Trophoblast cell (in vitro differentiated cells and primary cell): ENCODE data around the gene GALNT6.

Source experiments
- DNase-seq, 2 donors: peaks; one replicate each; pipeline ENCODE4 v3.0.0-alpha.2; 2016
- H2AFZ ChIP-seq: 2 replicates; pipeline ENCODE4 v1.6.1; 2013; ENCODE audit warnings: low read length, moderate library complexity, mild to moderate bottlenecking; ENCODE audit not compliant: insufficient read depth, poor library complexity
- H2AK5ac ChIP-seq: 2 replicates; pipeline ENCODE4 v1.6.1; 2013; ENCODE audit warnings: mild to moderate bottlenecking, low read length
- H2BK120ac ChIP-seq: 2 replicates; pipeline ENCODE4 v1.6.1; 2013; ENCODE audit warnings: low read length, mild to moderate bottlenecking, moderate library complexity; ENCODE audit not compliant: insufficient read depth, poor library complexity
- H2BK12ac ChIP-seq: 2 replicates; pipeline ENCODE4 v1.6.1; 2013; ENCODE audit warnings: mild to moderate bottlenecking, low read length, moderate library complexity
- H2BK5ac ChIP-seq: 2 replicates; pipeline ENCODE4 v1.6.1; 2013; ENCODE audit warnings: low read length, low read depth, moderate library complexity, mild to moderate bottlenecking; ENCODE audit not compliant: poor library complexity
- H3K14ac ChIP-seq: 2 replicates; pipeline ENCODE4 v1.6.1; 2013; ENCODE audit warnings: mild to moderate bottlenecking, low read length
- H3K18ac ChIP-seq: 2 replicates; pipeline ENCODE4 v1.6.1; 2013; ENCODE audit warnings: mild to moderate bottlenecking, low read length
- H3K23ac ChIP-seq: 2 replicates; pipeline ENCODE4 v1.6.1; 2013; ENCODE audit warnings: low read length
- H3K27ac ChIP-seq: 2 replicates; pipeline ENCODE4 v1.5.1; 2013; ENCODE audit warnings: low read depth, mild to moderate bottlenecking, inconsistent platforms, low read length, moderate library complexity
- H3K27me3 ChIP-seq: 2 replicates; pipeline ENCODE4 v1.6.1; 2013; ENCODE audit warnings: inconsistent platforms, mild to moderate bottlenecking, low read length, moderate library complexity; ENCODE audit not compliant: insufficient read depth
- H3K36me3 ChIP-seq, 2 experiments: 1 replicate in 1 of 2; 2 replicates in 1 of 2; pipeline ENCODE4 v1.6.1; 2013; ENCODE audit warnings: low read length in 2 of 2, mild to moderate bottlenecking in 2 of 2, moderate library complexity in 1 of 2; ENCODE audit not compliant: insufficient read depth in 2 of 2, control insufficient read depth in 1 of 2
- H3K4ac ChIP-seq: 2 replicates; pipeline ENCODE4 v1.6.1; 2013; ENCODE audit warnings: low read depth, mild to moderate bottlenecking, low read length, moderate library complexity
- H3K4me1 ChIP-seq, 2 experiments: 1 replicate in 1 of 2; 2 replicates in 1 of 2; pipeline ENCODE4 v1.6.1; 2013; ENCODE audit warnings: low read length in 2 of 2, mild to moderate bottlenecking in 2 of 2, moderate library complexity in 1 of 2; ENCODE audit not compliant: insufficient read depth in 2 of 2, control insufficient read depth in 1 of 2
- H3K4me2 ChIP-seq: 2 replicates; pipeline ENCODE4 v1.6.1; 2013; ENCODE audit warnings: inconsistent platforms, mild to moderate bottlenecking, low read length, moderate library complexity
- H3K4me3 ChIP-seq: 2 replicates; pipeline ENCODE4 v1.5.1; 2013; ENCODE audit warnings: mild to moderate bottlenecking, low read depth, low read length, inconsistent platforms
- H3K79me1 ChIP-seq: one replicate; pipeline ENCODE4 v1.6.1; 2013; ENCODE audit warnings: low read length
- H3K79me2 ChIP-seq: 2 replicates; pipeline ENCODE4 v1.6.1; 2013; ENCODE audit warnings: low read length, mild to moderate bottlenecking; ENCODE audit not compliant: control insufficient read depth, insufficient read depth, poor library complexity
- H3K9ac ChIP-seq: 2 replicates; pipeline ENCODE4 v1.6.1; 2013; ENCODE audit warnings: mild to moderate bottlenecking, low read length
- H3K9me3 ChIP-seq: 2 replicates; pipeline ENCODE4 v1.6.1; 2013; ENCODE audit warnings: low read depth, mild to moderate bottlenecking, control low read depth, inconsistent platforms, low read length; ENCODE audit not compliant: insufficient read depth
- H4K12ac ChIP-seq: 2 replicates; pipeline ENCODE4 v1.6.1; 2013; ENCODE audit warnings: low read depth, mild to moderate bottlenecking, low read length, moderate library complexity
- H4K8ac ChIP-seq: 2 replicates; pipeline ENCODE4 v1.6.1; 2013; ENCODE audit warnings: low read depth, mild to moderate bottlenecking, low read length, moderate library complexity
- H4K91ac ChIP-seq: one replicate; pipeline ENCODE4 v1.6.1; 2013; ENCODE audit warnings: low read depth, mild to moderate bottlenecking, low read length, moderate library complexity
- WGBS: extraction: QIAGEN DNeasy Blood & Tissue Kit; methylation state at CpG from one replicate; pipeline ENCODE4 v1.1.7; 2013; ENCODE audit warnings: missing lambda C conversion rate; ENCODE audit not compliant: insufficient read length, insufficient coverage; ENCODE audit errors: extremely low coverage; 5-methylcytosine and 5-hydroxymethylcytosine counted together

The GALNT6 gene

GRCh38 chr12:51417826-51418225, 26.6 kb upstream of the GALNT6 start:
- Histone ChIP-seq H4K12ac (no peak overlapping the region), H4K8ac (no peak overlapping the region), H3K36me3 (peaks cover 8 to 18% of the 10 kb centered on the region in 2 experiments), H3K23ac (no peak overlapping the region), H3K4ac (no peak overlapping the region), H2AK5ac (no peak overlapping the region), H2BK12ac (no peak overlapping the region), H4K91ac (peak overlapping the region; percentile 70), H3K79me2 (peaks cover 2% of the 10 kb centered on the region), H3K27me3 (no peaks in the 10 kb centered on the region), H3K27ac (peak overlapping the region; percentile 95), H3K18ac (no peak overlapping the region), H2AFZ (no peak overlapping the region), H3K4me3 (peak overlapping the region; percentile 51), H2BK120ac (peak overlapping the region; percentile 29), H3K4me1 (peaks cover 3 to 15% of the 10 kb centered on the region in 2 experiments), H3K9me3 (no peaks in the 10 kb centered on the region), H3K9ac (peak overlapping the region; percentile 2), H3K79me1 (peaks cover 22% of the 10 kb centered on the region), H2BK5ac (peak overlapping the region; percentile 71), H3K14ac (no peak overlapping the region), H3K4me2 (peak overlapping the region; percentile 45)
- no CpG with 5 or more reads among the region's 4 CpGs for WGBS
- peak; percentile 76 to 91 for DNase-seq

DNA sequence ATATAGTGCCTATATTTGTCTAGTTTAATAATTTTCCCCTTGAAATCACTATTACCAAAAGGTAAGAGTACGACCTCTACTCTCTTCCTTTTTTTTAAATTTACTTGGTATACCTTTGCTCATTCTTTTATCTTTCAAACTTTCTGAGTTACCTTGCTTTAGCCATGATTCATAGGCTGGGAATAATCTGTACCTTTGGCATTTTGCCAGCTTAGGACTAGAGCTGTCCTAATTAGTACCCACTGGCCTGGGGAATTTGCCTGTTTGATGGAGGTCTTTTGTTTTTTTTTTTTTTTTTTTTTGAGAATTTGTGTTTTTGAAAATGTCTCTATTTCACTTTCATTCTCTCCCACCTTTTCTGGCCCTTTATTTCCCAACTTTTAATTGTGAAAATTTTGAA, 24.7 kb upstream of the GALNT6 start:
- no CpG with 5 or more reads among the region's 1 CpG for WGBS
- peak overlapping the region; percentile 74 for H4K8ac ChIP-seq
- H3K4ac ChIP-seq = peak overlapping the region; percentile 97
- peak overlapping the region; percentile 95 for H4K91ac ChIP-seq
- no peak overlapping the region for H2AFZ ChIP-seq
- no peaks in the 10 kb centered on the region for H3K9me3 ChIP-seq
- no peak overlapping the region for H4K12ac ChIP-seq
- no peak overlapping the region for H3K14ac ChIP-seq
- no peak overlapping the region for H2AK5ac ChIP-seq
- peaks cover 6 to 14% of the 10 kb centered on the region in 2 experiments for H3K4me1 ChIP-seq
- peaks cover 3% of the 10 kb centered on the region for H3K79me2 ChIP-seq
- H3K18ac ChIP-seq = no peak overlapping the region
- no peaks in the 10 kb centered on the region for H3K27me3 ChIP-seq
- H2BK12ac ChIP-seq = peak overlapping the region; percentile 95
- no peak overlapping the region for H2BK120ac ChIP-seq
- peak overlapping the region; percentile 85 for H3K27ac ChIP-seq
- H3K36me3 ChIP-seq = peaks cover 2 to 7% of the 10 kb centered on the region in 2 experiments
- DNase-seq = peak; percentile 33 to 76
- no peak overlapping the region for H3K4me2 ChIP-seq
- no peak overlapping the region for H3K9ac ChIP-seq
- no peak overlapping the region for H3K4me3 ChIP-seq
- no peak overlapping the region for H3K23ac ChIP-seq
- peaks cover 26% of the 10 kb centered on the region for H3K79me1 ChIP-seq
- no peak overlapping the region for H2BK5ac ChIP-seq

DNA sequence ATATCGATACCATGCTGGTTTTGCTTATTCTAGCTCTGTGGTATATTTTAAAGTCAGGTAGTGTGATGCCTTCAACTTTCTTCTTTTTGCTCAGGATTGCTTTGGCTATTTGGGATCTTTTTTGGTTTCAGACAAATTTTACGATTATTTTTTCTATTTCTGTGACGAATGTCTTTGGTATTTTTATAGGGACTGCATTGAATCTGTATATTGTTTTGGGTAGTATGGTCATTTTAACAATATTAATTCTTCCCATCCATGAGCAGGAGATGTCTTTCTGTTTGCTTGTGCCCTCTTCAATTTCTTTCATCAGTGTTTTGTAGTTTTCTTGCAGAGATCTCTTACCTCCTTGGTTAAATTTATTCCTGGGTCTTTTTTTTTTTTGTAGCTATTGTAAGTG, 22.6 kb upstream of the GALNT6 start:
- H4K12ac ChIP-seq = no peak overlapping the region
- no peak overlapping the region for H2BK120ac ChIP-seq
- H3K4ac ChIP-seq = no peak overlapping the region
- H2AK5ac ChIP-seq = no peak overlapping the region
- no peaks in the 10 kb centered on the region for H3K27me3 ChIP-seq
- WGBS = no CpG with 5 or more reads among the region's 3 CpGs
- H3K4me2 ChIP-seq = no peak overlapping the region
- H2BK5ac ChIP-seq = no peak overlapping the region
- H3K23ac ChIP-seq = no peak overlapping the region
- H3K4me3 ChIP-seq = no peak overlapping the region
- no peak overlapping the region for H2BK12ac ChIP-seq
- peak overlapping the region; percentile 17 for H3K27ac ChIP-seq
- H3K9ac ChIP-seq = no peak overlapping the region
- H2AFZ ChIP-seq = no peak overlapping the region
- no peak for DNase-seq
- no peak overlapping the region for H3K14ac ChIP-seq
- peaks cover 9 to 10% of the 10 kb centered on the region in 2 experiments for H3K4me1 ChIP-seq
- peaks cover 2 to 3% of the 10 kb centered on the region in 2 experiments for H3K36me3 ChIP-seq
- no peak overlapping the region for H4K91ac ChIP-seq
- peaks cover 4% of the 10 kb centered on the region for H3K79me2 ChIP-seq
- H4K8ac ChIP-seq = no peak overlapping the region
- no peaks in the 10 kb centered on the region for H3K9me3 ChIP-seq
- no peak overlapping the region for H3K18ac ChIP-seq
- peaks cover 33% of the 10 kb centered on the region for H3K79me1 ChIP-seq

DNA sequence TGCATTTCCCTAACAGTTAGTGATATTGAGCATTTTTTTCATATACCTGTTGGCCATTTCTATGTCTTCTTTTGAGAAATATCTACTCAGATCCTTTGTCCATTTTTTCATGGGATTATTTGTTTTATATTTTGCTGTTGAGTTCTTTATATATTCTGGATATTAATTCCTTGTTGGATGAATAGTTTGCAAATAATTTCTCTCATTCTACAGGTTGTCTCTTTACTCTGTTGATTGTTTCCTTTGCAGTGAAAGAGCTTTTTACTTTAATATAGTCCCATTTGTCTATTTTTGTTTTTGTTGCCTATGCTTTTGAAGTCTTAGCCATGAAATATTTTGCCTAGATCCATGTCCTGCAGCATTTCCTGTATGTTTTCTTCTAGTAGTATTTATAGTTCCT, 21.9 kb upstream of the GALNT6 start:
- Histone ChIP-seq H2BK120ac (no peak overlapping the region), H3K36me3 (peaks cover 5% of the 10 kb centered on the region in 2 experiments), H4K8ac (no peak overlapping the region), H4K12ac (no peak overlapping the region), H3K9ac (no peak overlapping the region), H3K27ac (no peak overlapping the region), H3K4me3 (no peak overlapping the region), H2BK12ac (no peak overlapping the region), H2BK5ac (no peak overlapping the region), H3K27me3 (no peaks in the 10 kb centered on the region), H3K4ac (no peak overlapping the region), H3K4me1 (peaks cover 14% of the 10 kb centered on the region in 2 experiments), H3K14ac (no peak overlapping the region), H4K91ac (no peak overlapping the region), H3K79me2 (peaks cover 7% of the 10 kb centered on the region), H3K4me2 (no peak overlapping the region), H2AK5ac (no peak overlapping the region), H3K9me3 (no peaks in the 10 kb centered on the region), H2AFZ (no peak overlapping the region), H3K79me1 (peaks cover 37% of the 10 kb centered on the region), H3K18ac (no peak overlapping the region), H3K23ac (no peak overlapping the region)
- no peak for DNase-seq
